Posterior vena cava (tissue), 2 donors: ENCODE data around the gene RAB3C. TPM values are rescaled to one million over a fixed set of nuclear protein-coding genes. Genes with fewer than 3 reads are reported as not detected.
"Not testable (repeated sequence)": the region's sequence is repeated elsewhere in the genome, so short reads cannot be mapped to it uniquely, and the experiment has no call there.

ENCODE experiments used
- DNase-seq: peaks from one replicate; pipeline ENCODE4 v3.0.0-alpha.2; 2020; ENCODE audit warnings: low spot score
- intact Hi-C, 2 donors: fragments of 100-400 bp; cut with DNase I; formaldehyde crosslinking; loops; one replicate each; pipeline versions ENCODE4 v1.14.1 to v1.14.2; 2022 to 2023
- long read RNA-seq, 2 donors: library from polyadenylated mRNA; unstranded; transcript quantifications; one replicate each; pipeline ENCODE4 v2.0.0, GENCODE V29; 2020 to 2021
- total RNA-seq, 2 donors: library from RNA; stranded (reverse); fragmentation: NEBNext Ultra II Directional; extraction: Animal tissue kit (Norgen Biotek cat#: 25700); gene quantifications; one replicate each; pipeline ENCODE4 v1.2.1, GENCODE V29; 2021
- donor health status: DM: yes; HTN: yes; CAD: no.
- donor health status: DM: yes; HTN: yes; CAD: no.

RAB3C gene, protein sequence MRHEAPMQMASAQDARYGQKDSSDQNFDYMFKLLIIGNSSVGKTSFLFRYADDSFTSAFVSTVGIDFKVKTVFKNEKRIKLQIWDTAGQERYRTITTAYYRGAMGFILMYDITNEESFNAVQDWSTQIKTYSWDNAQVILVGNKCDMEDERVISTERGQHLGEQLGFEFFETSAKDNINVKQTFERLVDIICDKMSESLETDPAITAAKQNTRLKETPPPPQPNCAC
- total RNA-seq, result 10 to 100 TPM; 10.6 to 11.7 TPM
- long read RNA-seq, donor 1, partial matches to known transcripts, result 0 of 4 reads
- long read RNA-seq, donor 1, other reads (novel, unspliced or antisense), result 4 of 4 reads
- long read RNA-seq, donor 2, full-length matches to known transcripts, result 2 of 5 reads
- long read RNA-seq, donor 2, partial matches to known transcripts, result 0 of 5 reads
- long read RNA-seq, donor 2, other reads (novel, unspliced or antisense), result 3 of 5 reads

DNA sequence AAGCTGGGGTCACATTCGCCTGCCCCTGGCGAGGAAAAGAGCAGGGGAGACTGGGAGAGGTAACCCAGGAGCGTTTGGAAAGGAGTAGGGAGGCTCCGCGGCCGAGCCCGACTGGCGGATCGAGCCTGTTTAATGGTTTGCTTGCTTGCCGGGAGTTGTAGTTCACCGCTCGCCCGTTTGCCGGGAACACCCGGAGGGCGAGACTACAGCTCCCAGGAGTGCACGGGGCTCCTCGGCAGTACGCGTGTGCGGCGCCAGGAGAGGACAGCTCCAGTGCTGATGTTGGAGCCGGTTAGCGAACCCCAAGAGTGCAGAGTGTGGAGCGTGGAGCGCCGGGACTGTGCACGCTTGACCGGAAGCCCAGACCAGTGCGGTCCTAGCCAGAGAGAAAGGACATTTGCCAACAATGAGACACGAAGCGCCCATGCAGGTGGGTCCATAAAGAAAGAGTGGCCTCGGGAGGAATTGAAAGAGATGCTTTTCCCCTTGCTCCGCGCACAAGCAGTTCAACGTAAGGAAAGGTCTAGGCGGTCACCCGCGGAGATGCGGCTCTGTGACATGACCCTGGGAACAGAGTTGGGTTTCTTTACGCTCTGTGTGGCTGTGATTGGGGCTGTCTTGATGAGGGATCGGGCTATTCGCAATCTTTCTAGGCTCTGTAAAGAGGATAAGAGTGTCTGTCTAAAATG is at the start of gene RAB3C:
Gene RAB3C, plus strand, starts transcription at position 273 of the 689 bp plus-strand sequence. Its CDS starts 134 bp downstream, at position 407.
- peak; percentile 97 for DNase-seq
- intact Hi-C loops, result no loop called here

- DNase-seq, intact Hi-C loops: not testable (repeated sequence)
Measured at GRCh38 chr5:58541935-58542334, 40.9 kb upstream of the RAB3C start.

- no peak for DNase-seq
- intact Hi-C loops, result no loop called here
Measured at GRCh38 chr5:58542709-58543108, 40.2 kb upstream of the RAB3C start.

- intact Hi-C loops, result no loop called here
- no peak for DNase-seq
Measured at GRCh38 chr5:58543723-58544122, 39.2 kb upstream of the RAB3C start.

DNA sequence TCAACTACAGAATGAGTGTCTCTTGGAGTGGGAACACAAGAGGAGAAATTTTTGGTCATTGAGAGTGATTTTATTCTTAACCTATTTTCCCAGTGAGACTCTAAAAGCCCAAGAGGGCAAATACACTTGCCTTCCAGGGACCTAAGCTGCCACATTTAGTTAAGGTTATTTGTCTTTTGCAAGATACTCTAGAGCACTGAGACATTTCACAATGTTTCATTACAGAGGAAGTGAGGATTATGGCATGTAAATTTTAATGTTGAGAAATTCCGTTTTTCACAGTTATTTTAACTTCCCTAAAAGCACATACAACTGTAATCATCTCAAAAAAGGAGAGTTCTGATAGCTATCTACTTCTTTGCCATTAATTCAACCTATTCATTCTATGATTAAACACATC is 38.7 kb upstream of the RAB3C start:
- no peak for DNase-seq
- intact Hi-C loops, result no loop called here

- no peak for DNase-seq
- intact Hi-C loops, result no loop called here
Measured at GRCh38 chr5:58544926-58545325, 37.9 kb upstream of the RAB3C start.

DNA sequence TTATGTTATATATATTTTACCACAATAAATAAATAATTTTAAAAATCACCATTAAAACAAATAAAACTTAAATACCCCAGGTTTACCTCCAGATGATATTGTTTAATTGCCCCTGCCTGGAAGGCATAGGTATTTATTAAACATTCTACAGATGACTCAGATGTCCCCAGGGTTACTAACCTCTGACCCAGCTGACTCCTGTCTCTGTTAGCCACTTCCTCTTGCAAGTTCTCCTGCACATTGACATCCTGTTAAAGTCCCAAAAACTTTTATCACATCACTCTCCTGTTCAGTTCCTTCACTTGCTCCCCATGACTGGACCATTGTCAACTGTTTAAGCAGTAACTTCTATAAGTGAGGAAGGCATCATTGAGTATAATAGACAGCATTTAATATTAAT is 37.0 kb upstream of the RAB3C start:
- DNase-seq, result no peak
- intact Hi-C loops, result no loop called here

DNA sequence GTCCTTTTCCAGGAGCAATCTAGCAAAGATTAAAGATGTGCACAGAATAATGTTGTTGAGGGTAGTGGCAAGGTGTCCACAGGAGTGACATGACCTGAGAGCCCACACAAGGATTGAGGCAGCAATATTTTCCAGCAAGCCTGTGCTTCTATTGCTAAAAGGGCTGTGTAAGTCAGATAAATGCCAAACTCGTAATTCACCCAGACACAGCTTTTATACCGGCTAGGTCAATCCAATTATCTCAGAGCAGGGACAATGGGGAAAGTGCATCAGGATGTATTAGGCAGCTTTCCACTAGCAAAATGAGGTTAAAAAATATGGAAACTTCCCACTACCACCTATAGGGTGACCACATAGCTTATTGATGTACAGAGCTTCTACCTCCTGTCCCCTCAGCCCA is 34.8 kb upstream of the RAB3C start:
- no peak for DNase-seq
- intact Hi-C loops, result no loop called here

- intact Hi-C loops, result no loop called here
Measured at GRCh38 chr5:58551492-58551891, 31.4 kb upstream of the RAB3C start.

GRCh38 chr5:58557665-58558338 is 25.1 kb upstream of the RAB3C start:
- DNase-seq, intact Hi-C loops: not testable (repeated sequence)

More at GRCh38 chr5:58551492-58551891, 31.4 kb upstream of the RAB3C start:
- no peak for DNase-seq

DNA sequence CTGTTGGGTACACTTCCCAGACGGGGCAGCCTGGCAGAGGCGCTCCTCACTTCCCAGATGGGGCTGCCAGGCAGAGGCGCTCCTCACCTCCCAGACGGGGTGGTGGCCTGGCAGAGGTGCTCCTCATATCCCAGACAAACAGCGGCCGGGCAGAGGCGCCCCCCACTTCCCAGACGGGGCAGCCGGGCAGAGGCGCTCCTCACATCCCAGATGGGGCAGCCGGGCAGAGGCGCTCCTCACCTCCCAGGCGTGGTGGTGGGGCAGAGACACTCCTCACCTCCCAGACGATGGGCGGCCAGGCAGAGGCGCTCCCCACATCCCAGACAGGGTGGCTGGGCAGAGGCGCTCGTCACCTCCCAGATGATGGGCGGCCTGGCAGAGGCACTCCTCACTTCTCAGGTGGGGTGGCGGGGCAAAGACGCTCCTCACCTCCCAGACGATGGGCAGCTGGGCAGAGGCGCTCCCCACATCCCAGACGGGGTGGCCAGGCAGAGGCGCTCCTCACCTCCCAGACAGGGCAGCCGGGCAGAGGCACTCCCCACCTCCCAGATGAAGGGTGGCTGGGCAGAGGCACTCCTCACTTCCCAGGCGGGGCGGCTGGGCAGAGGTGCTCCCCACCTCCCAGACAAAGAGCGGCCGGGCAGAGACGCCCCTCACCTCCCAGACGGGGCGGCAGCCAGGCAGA is 19.7 kb upstream of the RAB3C start:
- DNase-seq, intact Hi-C loops: not testable (repeated sequence)

DNA sequence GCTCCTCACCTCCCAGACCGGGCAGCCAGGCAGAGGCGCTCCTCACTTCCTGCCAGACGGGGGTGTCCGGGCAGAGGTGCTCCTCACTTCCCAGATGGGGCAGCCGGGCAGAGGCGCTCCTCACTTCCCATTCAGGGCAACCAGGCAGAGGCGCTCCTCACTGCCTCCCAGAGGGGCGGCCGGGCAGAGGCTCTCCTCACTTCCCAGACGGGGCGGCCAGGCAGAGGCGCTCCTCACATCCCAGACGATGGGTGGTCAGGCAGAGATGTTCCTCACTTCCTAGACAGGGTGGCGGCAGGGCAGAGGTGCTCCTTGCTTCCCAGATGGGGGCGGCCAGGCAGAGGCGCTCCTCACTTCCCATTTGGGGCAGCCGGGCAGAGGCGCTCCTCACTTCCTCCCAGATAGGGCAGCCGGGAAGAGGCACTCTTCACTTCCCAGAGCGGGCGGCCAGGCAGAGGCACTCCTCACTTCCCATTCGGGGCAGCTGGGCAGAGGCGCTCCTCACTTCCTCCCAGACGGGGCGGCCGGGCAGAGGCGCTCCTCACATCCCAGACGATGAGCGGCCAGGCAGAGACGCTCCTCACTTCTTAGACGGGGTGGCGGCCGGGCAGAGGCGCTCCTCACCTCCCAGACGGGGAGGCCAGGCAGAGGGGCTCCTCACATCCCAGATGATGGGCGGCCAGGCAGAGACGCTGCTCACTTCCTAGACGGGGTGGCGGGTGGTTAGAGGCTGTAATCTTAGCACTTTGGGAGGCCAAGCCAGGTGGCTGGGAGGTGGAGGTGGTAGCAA is 18.6 kb upstream of the RAB3C start:
- intact Hi-C loops, result not testable (repeated sequence)

GRCh38 chr5:58565033-58565432 is 17.8 kb upstream of the RAB3C start:
- DNase-seq, result no peak
- intact Hi-C loops, result no loop called here

More for the DNA sequence above, 18.6 kb upstream of the RAB3C start:
- DNase-seq, result peak; percentile 64

GRCh38 chr5:58571501-58571900 is 11.4 kb upstream of the RAB3C start:
- intact Hi-C loops, result no loop called here
- DNase-seq, result no peak

GRCh38 chr5:58572973-58573372 is 9.9 kb upstream of the RAB3C start:
- intact Hi-C loops, result not testable (repeated sequence)
- peak; percentile 68 for DNase-seq

DNA sequence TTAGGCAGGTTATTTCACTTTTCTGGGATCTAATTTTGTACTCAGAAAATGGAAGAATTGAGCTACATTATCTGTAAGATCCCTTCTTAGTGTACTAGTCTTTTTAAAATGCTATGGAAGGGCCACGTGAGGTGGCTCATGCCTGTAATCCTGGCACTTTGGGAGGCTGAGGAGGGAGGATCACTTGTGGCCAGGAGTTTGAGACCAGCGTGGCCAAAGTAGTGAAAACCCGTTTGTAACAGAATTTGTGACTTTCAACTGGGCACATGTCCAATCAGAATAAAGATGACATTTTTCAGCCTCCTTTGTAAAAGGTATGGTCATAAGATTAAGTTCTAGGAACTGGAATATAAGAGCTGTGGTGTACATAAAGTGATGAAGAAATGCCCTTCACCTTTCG is 3.1 kb upstream of the RAB3C start:
- intact Hi-C loops, result no loop called here
- DNase-seq, result no peak

DNA sequence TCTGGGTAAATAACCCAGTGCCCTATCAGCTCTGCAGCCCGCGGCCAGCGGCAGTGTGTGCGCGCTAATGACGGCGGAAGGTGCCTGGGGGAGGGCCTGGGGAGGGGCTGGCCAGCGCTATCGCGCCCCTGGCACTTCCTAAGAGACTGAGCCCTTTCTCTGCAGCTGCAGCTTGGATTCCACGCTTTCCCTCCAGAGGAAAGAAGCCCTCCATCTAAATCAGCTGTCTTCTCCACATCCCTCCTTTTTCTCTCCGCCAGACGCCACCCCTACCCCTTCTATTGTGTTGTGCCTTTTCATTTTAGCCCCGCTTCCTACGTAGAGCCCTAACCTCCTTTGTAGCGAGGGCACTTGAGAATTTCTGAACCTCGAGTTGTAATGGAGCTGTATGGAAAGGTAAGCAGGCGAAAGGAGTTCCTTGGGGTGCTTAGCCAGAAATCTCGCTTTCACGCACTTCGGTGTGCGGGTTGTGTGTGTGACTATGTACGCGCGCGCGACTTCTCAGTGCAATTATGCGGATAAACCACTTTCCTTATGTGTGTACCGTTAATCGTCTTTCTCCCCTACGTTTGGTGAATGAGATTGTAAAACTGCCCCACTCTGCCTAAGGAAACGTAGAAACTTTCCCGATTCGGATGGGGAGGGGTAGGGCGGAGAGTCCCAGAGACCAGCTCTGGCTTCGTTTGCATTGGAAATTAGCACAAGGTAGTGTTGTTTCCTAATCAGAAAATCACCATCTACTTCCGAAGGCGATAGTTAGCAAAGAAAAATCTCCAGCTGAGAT is 664 bp upstream of the RAB3C start:
- intact Hi-C loops, result no loop called here

GRCh38 chr5:58595952-58596351 is 13.1 kb downstream of the RAB3C start:
- intact Hi-C loops, result no loop called here
- DNase-seq, result no peak

More for the DNA sequence above, 664 bp upstream of the RAB3C start:
- DNase-seq, result no peak
